Measurements from ENCODE around the gene KAZN. TPM values are rescaled to one million over a fixed set of nuclear protein-coding genes. Genes with fewer than 3 reads are reported as not detected.
A peak's percentile ranks its signal among the peaks of the same experiment; 100 is the strongest.

Gene KAZN
- total RNA-seq, 1 donor from 2014 or later = 0.60 TPM

DNA sequence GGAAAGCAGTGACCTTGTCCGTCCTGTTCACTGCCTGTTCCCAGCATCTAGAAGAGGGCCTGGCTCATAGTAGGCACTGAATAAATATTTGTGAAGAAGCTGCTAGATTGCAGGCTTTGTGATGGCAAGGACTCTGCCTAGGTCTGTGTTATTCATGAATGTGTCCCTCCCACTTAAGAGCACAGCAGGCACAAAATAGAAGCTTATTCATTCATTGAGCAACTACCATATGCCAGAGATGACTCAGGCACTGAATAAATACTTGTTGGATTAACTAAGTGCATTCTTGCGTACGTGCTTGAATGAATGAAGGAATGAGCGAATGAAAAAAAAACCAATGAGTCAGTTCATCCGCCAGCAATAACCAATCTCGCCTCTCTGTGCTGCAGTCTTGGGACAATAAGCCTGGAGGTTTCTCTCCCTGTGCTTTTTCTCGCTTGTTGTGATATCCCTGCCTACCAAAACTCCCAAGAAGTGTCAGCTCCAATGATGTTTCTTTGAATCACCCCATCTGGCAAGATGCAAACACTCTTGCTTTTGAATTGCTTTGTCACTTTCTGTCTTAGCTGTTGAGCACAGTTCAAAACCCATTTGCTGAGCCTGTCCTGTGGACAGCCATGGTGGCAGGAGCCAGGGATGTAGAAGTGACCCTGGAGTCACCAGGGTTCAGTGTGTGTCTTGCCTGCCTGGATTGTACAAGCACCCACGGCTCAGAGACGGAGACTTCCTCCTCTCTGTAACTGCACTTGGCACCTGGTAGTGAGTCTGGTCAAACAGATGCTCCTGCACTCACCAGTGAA, 143.9 kb downstream of the KAZN start:
- DNase-seq (ENCODE audit: low read depth in 2 of 2) = peak in 1 of 2 donors; percentile 5

DNA sequence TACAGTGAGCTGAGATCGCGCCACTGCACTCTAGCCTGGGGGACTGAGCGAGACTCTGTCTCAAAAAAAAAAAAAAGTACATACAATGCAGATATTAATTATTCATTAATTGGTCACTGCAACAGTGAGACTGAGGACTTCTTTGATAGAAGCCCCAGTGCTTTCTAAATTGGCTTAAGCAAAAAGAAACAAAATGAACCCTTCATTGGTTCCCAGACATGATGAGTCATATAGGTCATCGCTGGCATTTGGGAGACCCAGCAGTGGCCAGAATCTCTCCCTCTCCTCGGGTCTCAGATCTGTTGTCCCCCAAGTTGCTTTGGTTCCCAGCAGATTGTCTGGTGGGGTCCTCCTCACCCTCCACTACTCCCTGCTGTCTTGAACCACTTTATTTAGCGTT, 144.9 kb downstream of the KAZN start:
- DNase-seq (ENCODE audit: low read depth in 2 of 2) = no peak

GRCh38 chr1:14745001-14745720, 146.7 kb downstream of the KAZN start:
- no peak for DNase-seq (ENCODE audit: low read depth in 2 of 2)

- DNase-seq (ENCODE audit: low read depth in 2 of 2) = no peak
Observed at GRCh38 chr1:14745789-14746188, 147.3 kb downstream of the KAZN start.

- no peak for DNase-seq (ENCODE audit: low read depth in 2 of 2)
Observed at GRCh38 chr1:14746393-14746792, 147.9 kb downstream of the KAZN start.

DNA sequence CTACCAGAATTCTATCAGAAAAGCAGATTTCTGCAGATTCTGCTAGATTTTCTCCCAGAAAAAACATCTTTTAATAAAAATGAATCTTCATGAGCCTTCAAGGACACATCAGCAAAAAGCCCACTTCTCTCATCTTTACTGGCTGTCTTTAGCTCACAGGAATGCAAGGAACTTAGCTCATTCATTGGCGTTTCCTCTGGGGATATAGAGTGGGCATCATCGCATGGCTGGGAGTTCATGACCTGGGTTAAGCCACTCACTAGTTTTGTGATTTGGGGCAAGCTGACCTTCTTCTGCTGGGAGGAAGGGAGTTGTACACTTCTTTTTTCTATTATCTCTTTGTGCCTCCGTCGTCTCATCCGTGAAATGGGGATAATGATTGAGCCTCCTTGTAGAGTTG, 149.7 kb downstream of the KAZN start:
- DNase-seq (ENCODE audit: low read depth in 2 of 2) = no peak

DNA sequence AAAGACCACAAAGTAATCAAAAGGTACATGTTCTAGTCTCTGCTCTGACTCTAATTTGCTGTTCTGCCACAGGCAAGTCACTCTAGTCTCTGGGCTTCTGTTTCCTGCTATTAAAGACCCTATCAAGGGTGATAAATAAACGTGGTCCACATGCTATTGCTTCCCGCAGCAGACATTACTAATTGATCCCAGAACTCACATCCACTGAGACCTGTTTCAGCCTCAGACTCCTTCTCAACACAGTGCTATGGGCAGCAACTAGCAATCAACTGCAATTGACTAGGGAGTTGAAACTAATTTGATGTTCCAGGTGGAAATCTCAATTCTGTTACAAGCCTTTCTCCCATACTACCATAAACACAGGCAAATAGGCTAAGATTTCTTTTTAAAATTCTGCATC, 150.5 kb downstream of the KAZN start:
- DNase-seq (ENCODE audit: low read depth in 2 of 2) = no peak

DNA sequence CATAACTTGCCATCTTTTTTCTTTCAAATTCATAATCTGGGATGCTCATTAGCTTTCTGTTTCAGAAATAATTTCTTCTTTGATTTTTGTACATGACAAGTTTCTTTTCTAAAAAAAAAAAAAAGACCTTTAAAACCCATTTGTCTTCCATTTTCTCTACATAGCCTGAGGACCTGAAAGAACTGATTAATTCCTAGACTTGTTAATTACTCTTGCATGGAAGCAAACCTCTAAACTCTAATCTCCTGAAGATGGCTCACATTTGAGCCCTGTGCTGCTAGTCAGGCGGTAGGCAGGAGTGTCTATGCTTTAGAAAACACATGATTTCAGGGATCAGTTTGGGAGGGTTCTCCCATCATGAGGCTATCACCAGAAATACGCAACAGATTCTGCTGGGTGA, 152.0 kb downstream of the KAZN start:
- no peak for DNase-seq (ENCODE audit: low read depth in 2 of 2)

- DNase-seq (ENCODE audit: low read depth in 2 of 2) = no peak
Observed at GRCh38 chr1:14755518-14756252, 157.2 kb downstream of the KAZN start.

DNA sequence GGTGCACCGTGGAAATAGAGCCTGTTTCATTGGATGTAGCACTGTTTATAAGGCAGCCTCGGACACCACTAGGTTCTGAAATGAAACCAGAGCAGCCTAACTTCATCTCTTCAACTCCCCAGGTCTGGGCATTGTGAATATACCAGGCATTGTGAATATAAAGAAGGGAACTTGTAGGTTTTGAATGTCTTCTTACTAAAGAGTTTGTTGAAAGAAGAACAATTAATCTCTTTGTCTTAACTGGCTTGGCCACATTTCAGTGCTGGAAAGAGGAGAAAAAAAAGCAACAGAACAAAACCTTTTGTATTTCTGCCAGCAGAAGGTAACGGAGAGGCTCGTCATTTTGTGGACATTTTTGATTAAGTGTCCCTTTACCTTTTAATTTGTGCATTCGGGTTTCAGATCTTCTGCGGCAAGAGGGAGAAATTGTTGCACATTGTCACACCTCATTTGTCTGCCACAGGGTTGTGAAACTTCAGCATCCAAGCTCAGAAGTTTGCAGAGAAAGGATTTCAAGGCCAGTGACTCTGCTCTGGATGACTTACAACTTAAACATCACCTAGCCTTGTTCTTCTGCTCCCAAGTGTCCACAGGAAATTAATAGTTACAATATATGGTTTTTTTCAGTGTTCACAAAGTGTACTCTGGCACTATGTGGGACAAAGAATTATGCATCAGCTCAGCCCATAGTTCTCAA, 158.3 kb downstream of the KAZN start:
- no peak for DNase-seq (ENCODE audit: low read depth in 2 of 2)

DNA sequence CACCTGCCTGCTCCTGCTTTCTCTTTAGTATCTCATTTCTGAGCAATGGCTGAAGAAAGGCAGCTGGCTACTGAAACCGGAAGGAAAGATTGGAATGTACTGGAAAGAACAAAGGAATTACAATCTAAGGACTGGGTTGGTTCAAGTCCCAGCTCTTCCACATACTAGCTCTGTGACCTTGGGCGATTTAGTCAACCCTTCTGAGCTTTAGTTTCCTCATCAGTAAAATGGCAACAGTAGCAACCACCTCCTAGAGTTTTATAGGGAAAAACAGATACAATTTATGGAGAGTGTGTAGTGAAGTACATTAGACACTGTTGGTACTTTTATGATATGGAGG, 158.8 kb downstream of the KAZN start:
- no peak for DNase-seq (ENCODE audit: low read depth in 2 of 2)

DNA sequence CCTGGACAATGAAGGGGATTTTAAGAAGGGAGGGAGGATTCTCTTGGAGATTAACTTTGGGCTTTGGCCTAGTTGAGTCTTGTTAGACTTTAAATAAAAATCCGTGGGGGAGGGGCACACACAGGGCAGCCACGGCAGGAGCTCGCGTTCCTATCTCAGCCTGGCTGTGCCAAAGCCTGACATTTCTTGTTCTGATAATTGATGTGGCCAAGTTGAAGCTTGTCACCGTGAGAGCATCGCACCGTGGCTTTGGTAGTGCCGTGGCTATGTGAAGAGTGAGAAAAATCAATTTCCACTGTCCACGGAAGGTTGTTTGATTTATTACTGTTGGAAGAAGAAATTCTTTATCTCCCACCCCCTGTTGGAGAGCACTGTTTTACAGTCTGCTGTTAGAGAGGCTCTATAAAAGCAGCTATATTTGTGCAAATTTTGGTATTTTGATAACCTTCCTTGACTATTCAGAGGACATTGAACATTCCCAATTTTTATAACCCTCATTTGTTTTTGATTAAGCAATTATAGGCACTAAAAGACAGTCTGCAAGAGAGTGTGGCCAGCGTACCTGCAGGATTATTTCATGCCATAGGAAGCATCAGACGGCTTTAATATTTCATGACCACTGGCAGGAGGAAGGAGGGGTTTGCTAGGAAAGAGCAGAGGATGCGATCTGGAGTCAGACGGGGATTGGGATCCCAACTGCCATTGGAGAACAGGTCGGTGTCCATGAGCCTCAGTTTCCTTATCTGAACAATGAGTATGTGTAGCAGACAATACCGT, 160.7 kb downstream of the KAZN start:
- no peak for DNase-seq (ENCODE audit: low read depth in 2 of 2)

GRCh38 chr1:14759843-14760242, 161.4 kb downstream of the KAZN start:
- no peak for DNase-seq (ENCODE audit: low read depth in 2 of 2)

GRCh38 chr1:14760780-14761179, 162.3 kb downstream of the KAZN start:
- DNase-seq (ENCODE audit: low read depth in 2 of 2) = no peak

DNA sequence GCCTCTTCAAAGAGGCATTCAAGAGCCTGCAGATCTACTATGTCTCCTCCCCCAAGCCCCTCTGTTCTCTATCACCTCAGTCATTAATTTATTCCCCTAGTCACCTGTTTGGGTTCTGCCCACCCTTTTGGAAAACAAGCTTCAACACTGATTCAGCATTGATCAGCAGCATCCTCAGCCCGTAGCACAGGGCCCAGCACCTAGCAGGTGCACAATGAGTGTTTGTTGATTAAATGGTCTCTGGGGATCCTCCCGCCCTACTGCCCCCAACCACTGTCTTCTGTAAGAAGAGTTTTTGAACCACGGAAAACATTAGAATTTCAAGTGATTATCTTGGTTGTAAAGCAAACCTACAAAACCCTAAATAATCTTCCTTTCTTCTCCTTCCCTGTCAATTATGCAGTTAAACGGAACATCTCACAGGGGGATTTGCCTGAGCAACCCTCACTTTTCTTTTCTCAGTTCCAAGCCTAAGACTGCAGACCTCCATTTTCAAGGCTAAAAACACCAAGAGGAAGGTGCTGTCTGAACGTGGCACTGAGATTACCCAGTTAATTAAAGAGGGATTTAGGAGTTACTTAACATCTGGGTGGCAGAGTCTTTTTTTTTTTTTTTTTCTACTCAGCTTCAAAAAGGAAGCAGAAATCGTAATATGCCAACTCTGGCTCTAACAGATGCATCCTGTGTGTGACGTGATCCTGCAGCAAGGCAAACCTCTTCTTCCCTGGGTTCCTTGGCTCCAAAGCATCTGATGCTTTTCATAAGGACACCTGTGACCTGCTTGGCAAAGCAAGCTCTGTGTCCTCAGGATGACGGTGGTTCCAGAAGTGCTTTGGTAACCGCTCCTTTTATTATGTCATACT, 163.0 kb downstream of the KAZN start:
- no peak for DNase-seq (ENCODE audit: low read depth in 2 of 2)

DNA sequence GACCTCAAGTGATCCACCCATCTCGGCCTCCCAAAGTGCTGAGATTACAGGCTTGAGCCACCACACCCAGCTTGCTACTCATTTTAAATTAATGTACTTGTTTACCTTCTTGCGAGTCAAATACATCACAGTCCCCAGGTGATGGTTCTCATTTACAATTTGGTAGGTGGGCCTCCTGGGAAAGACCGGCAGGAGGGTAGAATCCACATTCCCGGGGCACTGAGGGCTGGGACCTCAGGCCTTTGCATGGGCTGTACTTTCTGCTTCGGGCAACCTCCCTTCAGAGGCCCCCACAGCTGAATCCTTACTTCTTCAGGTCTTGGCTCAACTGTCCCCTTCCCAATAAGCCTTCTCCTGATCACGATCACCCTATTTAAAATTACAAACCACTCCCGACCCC, 165.5 kb downstream of the KAZN start:
- DNase-seq (ENCODE audit: low read depth in 2 of 2) = no peak

DNA sequence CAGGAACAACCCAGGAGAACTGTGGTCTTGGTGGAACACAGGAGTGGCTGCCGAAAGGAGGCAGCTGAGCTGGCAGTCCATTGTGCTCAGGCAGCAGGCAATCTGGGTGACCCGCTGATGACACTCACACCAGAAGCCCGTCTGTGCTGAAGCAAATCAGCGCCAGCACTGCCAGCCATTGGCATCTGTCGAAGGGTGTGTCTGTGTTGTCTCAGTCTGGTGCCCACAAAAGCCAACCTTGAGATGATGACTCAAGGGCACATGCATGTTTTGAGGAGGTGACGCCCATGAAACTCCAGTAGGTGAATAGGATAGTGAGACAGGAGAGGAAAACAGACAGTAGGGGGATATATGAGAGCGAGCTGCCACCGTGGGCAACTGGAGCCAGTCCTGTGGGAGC, 167.3 kb downstream of the KAZN start:
- DNase-seq (ENCODE audit: low read depth in 2 of 2) = no peak

DNA sequence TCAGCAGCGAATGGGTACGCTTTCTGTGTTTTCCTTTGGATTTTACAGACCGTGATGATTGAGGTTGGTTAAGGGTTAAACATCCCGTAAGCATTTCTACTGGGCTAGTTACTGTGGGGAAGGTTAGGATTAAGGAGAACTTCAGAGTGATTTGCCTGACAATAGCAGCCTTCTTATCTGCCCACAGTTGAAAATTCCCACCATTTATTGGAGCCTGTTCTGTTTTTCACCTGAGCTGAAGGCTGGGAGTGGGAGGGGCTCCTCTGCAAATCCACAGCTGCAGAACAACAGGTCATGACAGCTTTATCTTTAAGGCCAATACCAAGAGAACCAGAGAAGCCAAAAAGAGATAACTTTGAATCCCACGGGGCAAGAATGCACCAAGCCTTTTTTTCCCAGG, 168.6 kb downstream of the KAZN start:
- DNase-seq (ENCODE audit: low read depth in 2 of 2) = no peak

- no peak for DNase-seq (ENCODE audit: low read depth in 2 of 2)
Observed at GRCh38 chr1:14768582-14769304, 170.3 kb downstream of the KAZN start.
